Subcutaneous abdominal adipose tissue (tissue), 5 donors: ENCODE data around the gene MEIS1.

Source experiments
- H3K27ac ChIP-seq: one replicate; pipeline ENCODE4 v1.7.0; 2013; ENCODE audit warnings: low read depth, mild to moderate bottlenecking, inconsistent platforms, low read length, moderate library complexity
- H3K27me3 ChIP-seq, 5 donors: one replicate each; pipeline ENCODE4 v1.7.0; 2013; ENCODE audit warnings: low read length in 5 of 5, inconsistent platforms in 1 of 5; ENCODE audit not compliant: control insufficient read depth in 5 of 5, insufficient read depth in 4 of 5
- H3K36me3 ChIP-seq, 5 donors: one replicate each; pipeline ENCODE4 v1.7.0; 2013; ENCODE audit warnings: low read length in 5 of 5; ENCODE audit not compliant: control insufficient read depth in 5 of 5, insufficient read depth in 5 of 5
- H3K4me1 ChIP-seq, 5 donors: one replicate each; pipeline ENCODE4 v1.7.0; 2013; ENCODE audit warnings: low read length in 5 of 5, mild to moderate bottlenecking in 3 of 5, moderate library complexity in 1 of 5; ENCODE audit not compliant: control insufficient read depth in 5 of 5, insufficient read depth in 5 of 5
- H3K4me3 ChIP-seq, 5 donors: one replicate each; pipeline ENCODE4 v1.7.0; 2013; ENCODE audit warnings: low read length in 5 of 5, low read depth in 1 of 5
- H3K9ac ChIP-seq, 5 donors: one replicate each; pipeline ENCODE4 v1.7.0; 2013; ENCODE audit warnings: low read length in 5 of 5, mild to moderate bottlenecking in 4 of 5, moderate library complexity in 3 of 5
- H3K9me3 ChIP-seq, 5 donors: one replicate each; pipeline ENCODE4 v1.7.0; 2013; ENCODE audit warnings: low read length in 5 of 5; ENCODE audit not compliant: control insufficient read depth in 5 of 5
- donor health status: healthy.
- donor health status: healthy.
- donor health status: healthy.
- donor health status: healthy.
- donor health status: healthy.

Gene MEIS1

DNA sequence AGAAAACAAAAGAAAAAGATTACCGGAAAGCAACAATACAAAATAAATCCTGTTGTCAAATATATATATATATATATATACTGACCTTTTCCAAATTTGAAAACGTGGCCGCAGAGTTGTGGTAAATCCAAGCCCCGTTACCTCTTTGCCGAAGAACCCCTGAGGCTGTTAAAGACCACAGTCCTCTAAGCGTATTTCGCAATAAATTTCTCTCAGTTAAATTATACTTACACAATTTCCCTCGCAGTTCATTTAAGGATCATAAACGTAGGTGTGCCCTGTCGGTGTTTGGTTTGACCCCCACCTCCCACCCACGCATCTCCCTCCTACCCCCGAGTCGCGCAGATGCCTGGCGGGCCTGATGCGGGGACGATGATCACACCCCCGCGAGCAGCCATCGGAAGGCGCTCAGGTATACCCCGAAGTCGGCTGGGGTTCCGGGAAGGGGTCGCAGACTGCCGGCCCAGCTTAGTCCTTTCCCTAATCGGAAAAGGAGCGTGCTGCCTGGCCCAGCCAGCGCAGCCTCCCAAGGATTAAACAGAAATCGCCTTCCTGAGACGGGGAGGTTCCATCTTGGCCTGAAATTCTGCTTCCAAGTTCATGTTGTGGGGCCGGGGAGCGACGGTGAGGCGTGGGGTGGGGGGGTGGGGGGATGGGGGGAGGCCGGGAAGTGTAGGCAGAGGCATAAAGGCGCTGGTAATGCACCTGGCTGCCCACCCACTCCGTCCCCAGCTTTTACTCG lies 2.9 kb upstream of the MEIS1 start:
- no peak overlapping the region for H3K27ac ChIP-seq

DNA sequence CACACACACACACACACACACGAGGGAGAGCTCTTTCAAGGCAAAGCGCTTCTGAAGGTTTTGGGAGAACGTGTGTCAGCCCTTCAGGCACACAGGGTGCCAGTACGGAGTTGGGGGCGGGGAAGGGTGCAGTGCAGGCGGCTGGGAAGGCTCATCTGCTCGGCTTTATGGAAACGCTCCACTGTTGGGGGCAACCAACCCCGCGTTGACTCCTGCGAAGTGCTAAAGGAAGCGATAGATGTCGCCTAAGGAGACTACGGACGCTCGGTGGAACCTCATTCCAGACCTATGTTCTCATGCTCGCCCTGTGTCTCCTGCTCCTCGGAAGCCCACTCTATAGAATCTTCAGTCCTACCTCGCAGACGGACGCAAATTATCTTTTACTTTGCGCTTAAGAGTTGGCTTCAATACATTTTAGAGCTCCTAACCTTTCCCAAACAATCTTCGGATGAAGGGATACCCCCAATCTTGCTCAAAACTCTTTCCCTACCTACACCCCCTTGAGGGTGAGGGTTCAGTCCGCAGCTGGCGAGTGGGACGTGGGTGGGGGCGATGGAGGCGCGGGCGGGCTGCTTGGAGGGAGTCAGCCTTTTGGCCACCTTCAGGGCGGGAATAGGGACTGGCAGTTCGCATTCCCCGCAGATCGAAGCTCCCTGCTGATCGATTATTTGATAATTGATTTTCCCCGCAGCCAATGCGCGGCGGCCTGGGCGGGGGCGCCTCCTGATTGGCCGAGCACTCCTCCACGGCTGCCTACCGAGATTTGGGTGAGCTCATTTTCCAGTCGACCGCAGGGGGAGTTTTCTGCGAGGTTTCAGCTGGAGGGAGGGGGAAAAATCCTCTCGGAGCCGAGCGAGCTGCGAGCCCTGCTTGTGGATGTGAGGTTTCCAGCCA lies 1.9 kb upstream of the MEIS1 start:
- Histone ChIP-seq H3K9ac (peak overlapping the region in 4 of 5 donors; percentile 38 to 66 (median 42)), H3K9me3 (no peaks in the 10 kb centered on the region), H3K4me3 (peak overlapping the region; percentile 79 to 93 (median 83)), H3K27me3 (peaks cover 0 to 13% (median 0%) of the 10 kb centered on the region in 5 donors), H3K27ac (peak overlapping the region; percentile 90), H3K36me3 (no peaks in the 10 kb centered on the region), H3K4me1 (peaks cover 0 to 36% (median 35%) of the 10 kb centered on the region in 5 donors)

More for the DNA sequence above, 2.9 kb upstream of the MEIS1 start:
- Histone ChIP-seq H3K9me3 (no peaks in the 10 kb centered on the region), H3K4me3 (peak overlapping the region in 4 of 5 donors; percentile 79 to 93 (median 82)), H3K27me3 (peaks cover 0 to 13% (median 0%) of the 10 kb centered on the region in 5 donors), H3K36me3 (no peaks in the 10 kb centered on the region), H3K9ac (no peak overlapping the region), H3K4me1 (peaks cover 0 to 36% (median 28%) of the 10 kb centered on the region in 5 donors)

DNA sequence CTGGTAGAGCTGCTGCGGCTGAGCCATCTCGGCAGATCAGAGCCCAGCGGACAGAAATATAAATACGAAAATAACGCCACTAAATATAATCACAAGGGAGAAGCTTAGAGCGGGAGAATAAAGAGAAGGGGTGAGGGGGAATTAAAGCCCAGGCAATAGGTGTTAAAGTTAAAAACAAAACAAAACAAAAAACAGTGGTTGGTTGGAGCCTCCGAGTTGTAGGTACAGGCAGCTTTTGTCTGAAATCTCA lies 1.3 kb upstream of the MEIS1 start:
- peak overlapping the region; percentile 90 for H3K27ac ChIP-seq
- H3K9ac ChIP-seq = peak overlapping the region; percentile 30 to 66 (median 44)

DNA sequence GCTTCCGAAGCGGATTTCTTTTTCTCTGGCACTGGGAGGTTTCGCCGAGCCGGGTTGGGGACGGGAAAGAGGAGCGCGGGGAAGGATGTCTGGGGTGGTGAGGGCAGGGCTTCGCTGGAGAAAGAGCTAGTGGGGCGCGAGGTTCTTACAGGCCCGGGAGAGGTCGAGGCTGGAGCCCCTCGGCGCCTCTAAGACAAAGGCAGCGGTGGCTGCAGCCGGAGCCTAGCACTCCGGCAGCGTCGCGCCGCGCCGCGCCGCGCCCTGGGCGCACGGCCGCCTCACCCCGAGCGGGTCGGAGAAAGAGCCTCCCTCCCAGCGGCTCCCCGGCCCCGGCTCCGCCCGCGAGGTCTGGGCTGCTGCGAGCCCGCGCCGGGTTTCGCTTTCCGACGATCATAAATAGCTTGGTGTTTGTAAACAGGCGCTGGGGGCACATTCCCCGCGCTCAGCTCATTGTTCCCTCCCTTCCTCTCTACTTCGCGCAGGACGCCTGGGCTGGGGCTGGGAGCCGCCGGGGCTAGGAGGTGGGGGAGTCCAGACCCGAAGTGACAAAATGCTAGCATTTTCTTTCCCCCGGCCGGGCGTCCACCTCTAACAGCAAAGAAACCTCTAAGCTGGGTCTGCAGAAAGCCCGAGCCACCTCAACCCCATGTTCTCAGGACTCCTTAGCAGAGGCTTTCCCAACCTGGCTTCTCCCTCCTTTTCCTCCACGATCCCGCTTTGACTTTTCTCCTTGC lies 813 bp upstream of the MEIS1 start:
- Histone ChIP-seq H3K9ac (peak overlapping the region; percentile 30 to 86 (median 44)), H3K4me1 (peaks cover 0 to 46% (median 40%) of the 10 kb centered on the region in 5 donors), H3K36me3 (no peaks in the 10 kb centered on the region), H3K27me3 (peaks cover 0 to 10% (median 0%) of the 10 kb centered on the region in 5 donors), H3K4me3 (peak overlapping the region; percentile 79 to 93 (median 89)), H3K27ac (peak overlapping the region; percentile 90), H3K9me3 (no peaks in the 10 kb centered on the region)

More for the DNA sequence above, 1.3 kb upstream of the MEIS1 start:
- Histone ChIP-seq H3K9me3 (no peaks in the 10 kb centered on the region), H3K4me1 (peaks cover 0 to 41% (median 36%) of the 10 kb centered on the region in 5 donors), H3K27me3 (peaks cover 0 to 13% (median 0%) of the 10 kb centered on the region in 5 donors), H3K36me3 (no peaks in the 10 kb centered on the region), H3K4me3 (peak overlapping the region; percentile 79 to 93 (median 83))

DNA sequence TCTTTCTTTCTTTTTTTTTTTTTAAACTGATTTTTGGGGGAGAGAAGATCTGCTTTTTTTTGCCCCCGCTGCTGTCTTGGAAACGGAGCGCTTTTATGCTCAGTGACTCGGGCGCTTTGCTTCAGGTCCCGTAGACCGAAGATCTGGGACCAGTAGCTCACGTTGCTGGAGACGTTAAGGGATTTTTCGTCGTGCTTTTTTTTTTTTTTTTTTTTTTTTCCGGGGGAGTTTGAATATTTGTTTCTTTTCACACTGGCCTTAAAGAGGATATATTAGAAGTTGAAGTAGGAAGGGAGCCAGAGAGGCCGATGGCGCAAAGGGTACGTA lies 587 bp downstream of the MEIS1 start:
- H3K4me3 ChIP-seq = peak overlapping the region; percentile 79 to 93 (median 89)
- peaks cover 0 to 15% (median 5%) of the 10 kb centered on the region in 5 donors for H3K27me3 ChIP-seq
- no peaks in the 10 kb centered on the region for H3K36me3 ChIP-seq
- peak overlapping the region; percentile 90 for H3K27ac ChIP-seq
- H3K4me1 ChIP-seq = peaks cover 0 to 57% (median 52%) of the 10 kb centered on the region in 5 donors
- H3K9me3 ChIP-seq = no peaks in the 10 kb centered on the region
- peak overlapping the region; percentile 35 to 86 (median 84) for H3K9ac ChIP-seq

DNA sequence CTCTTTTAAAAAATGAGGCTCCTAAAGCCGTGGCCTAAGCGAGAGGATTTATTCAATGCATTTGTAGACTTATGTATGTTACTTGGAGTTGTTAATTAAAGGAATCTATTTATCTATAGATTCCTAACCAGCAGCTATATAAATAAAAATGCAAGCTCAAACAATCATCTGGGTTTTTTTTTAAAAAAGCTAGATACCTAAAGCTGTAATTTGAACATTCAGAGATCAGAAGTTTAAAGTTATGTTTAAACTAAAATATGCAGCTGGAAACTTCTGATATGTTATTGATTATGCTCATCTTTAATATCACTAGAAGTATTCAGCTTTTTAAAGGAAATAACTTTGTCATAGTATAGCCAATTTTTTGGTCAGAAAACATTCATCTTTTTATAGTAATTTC lies 1.0 kb downstream of the MEIS1 start:
- Histone ChIP-seq H3K4me3 (peak overlapping the region; percentile 79 to 93 (median 89)), H3K27ac (peak overlapping the region; percentile 90), H3K9ac (peak overlapping the region; percentile 35 to 86 (median 84))

DNA sequence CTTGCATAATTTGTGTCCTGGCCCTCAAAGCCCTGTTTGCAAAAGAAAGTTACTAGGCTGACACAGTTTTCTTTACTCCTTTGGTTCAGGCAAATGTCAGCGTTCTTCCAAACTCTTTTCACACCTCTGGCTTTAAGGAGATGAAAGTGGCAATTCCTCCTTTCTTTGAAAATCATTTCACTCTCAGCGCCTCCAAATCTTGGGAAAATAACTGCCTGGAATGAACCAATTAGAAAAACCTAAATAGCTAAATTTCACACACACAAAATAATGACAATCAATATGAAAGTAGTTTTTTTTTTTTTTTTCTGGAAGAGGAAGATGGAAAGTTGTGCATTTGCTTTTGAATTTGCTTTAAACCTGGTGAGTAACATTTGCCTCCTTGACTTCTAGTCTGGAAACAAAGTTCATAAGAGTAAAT lies 1.7 kb downstream of the MEIS1 start:
- no peaks in the 10 kb centered on the region for H3K36me3 ChIP-seq
- H3K4me3 ChIP-seq = peak overlapping the region; percentile 79 to 93 (median 89)
- H3K27ac ChIP-seq = peak overlapping the region; percentile 90
- peaks cover 0 to 15% (median 7%) of the 10 kb centered on the region in 5 donors for H3K27me3 ChIP-seq
- H3K9ac ChIP-seq = peak overlapping the region in 4 of 5 donors; percentile 52 to 86 (median 72)
- peaks cover 0 to 66% (median 62%) of the 10 kb centered on the region in 5 donors for H3K4me1 ChIP-seq
- H3K9me3 ChIP-seq = no peaks in the 10 kb centered on the region

More for the DNA sequence above, 1.0 kb downstream of the MEIS1 start:
- H3K36me3 ChIP-seq = no peaks in the 10 kb centered on the region
- peaks cover 0 to 15% (median 7%) of the 10 kb centered on the region in 5 donors for H3K27me3 ChIP-seq
- H3K9me3 ChIP-seq = no peaks in the 10 kb centered on the region
- H3K4me1 ChIP-seq = peaks cover 0 to 60% (median 56%) of the 10 kb centered on the region in 5 donors

DNA sequence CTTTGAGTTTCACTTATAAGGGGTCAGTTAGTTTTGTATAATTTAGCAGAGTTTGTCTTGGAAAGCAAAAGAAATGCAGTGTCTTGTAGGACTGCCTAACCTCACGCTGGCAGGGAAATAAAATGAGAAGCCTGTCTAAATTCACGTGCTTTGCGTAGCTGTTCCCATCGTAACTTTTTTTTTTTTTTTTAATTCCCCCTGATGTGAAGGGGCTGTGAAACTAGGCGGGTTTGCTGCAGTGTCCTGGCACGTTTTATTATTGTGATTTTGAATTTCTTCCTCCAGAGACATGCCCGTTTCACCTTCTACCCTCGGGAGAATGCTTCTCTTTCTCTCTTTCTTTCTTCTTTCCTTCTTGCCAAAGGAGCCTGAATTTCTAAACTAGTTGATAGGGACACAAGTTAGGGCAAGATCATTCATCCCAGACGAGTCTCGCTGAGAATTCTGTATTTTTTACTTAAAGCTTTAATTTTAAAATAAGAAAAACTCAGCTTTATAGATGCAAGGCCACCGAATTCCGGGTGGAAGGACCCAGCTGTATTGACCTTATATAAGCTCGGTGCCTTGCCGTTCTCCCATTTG lies 2.3 kb downstream of the MEIS1 start:
- Histone ChIP-seq H3K4me1 (peaks cover 0 to 72% (median 66%) of the 10 kb centered on the region in 5 donors), H3K9me3 (no peaks in the 10 kb centered on the region), H3K27me3 (peaks cover 0 to 15% (median 7%) of the 10 kb centered on the region in 5 donors), H3K27ac (peak overlapping the region; percentile 90), H3K4me3 (peak overlapping the region; percentile 79 to 93 (median 89)), H3K36me3 (no peaks in the 10 kb centered on the region), H3K9ac (peak overlapping the region in 4 of 5 donors; percentile 59 to 86 (median 77))
